Body of pancreas (tissue), 4 donors: Measurements from ENCODE around the gene AATF.

ENCODE experiments used
- CTCF ChIP-seq, 7 experiments: fragments of 450-650 bp in 4 of 7; fragments of 200-600 bp in 3 of 7; sonication (generic) in 3 of 7; IDR thresholded peaks; one replicate each; pipeline ENCODE4 v1.5.1; 2016 to 2019; ENCODE audit warnings: antibody characterized with exemption in 7 of 7
- POLR2A ChIP-seq, 3 donors: fragments of 450-650 bp; IDR thresholded peaks; one replicate each; pipeline ENCODE4 v1.6.1; 2016; ENCODE audit warnings: antibody characterized with exemption in 3 of 3, mild to moderate bottlenecking in 2 of 3

DNA sequence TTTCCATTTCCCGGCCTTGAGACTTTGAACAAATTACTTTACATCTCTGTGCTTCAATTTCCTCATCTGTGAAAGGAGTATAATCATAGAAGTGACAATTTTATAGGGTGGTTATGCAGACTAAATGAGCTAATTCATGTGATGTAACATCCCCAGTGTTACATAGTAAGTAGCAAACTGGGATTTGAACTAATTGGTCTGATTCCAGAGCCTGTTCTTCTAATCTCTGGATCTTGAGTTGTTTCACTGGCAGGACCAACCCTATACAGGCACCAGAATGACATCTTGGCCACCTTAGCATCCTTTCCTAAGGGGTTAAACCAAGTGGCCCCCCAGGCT is 77.7 kb downstream of the AATF start:
- TF ChIP-seq CTCF (IDR thresholded peaks at IDR 0.05) (no peak), POLR2A (IDR thresholded peaks at IDR 0.05) (no peak)
